OCI-M1 (cell line): ENCODE measurements around the gene ANKRD13B.

Experiments used
- DNase-seq: peaks from one replicate; lab custom pipeline; 2025; lab: John Stamatoyannopoulos, UW

ANKRD13B gene

GRCh38 chr17:29594519-29595090 is 1.7 kb downstream of the ANKRD13B start:
- DNase-seq = no peak

GRCh38 chr17:29595107-29595942 is 2.4 kb downstream of the ANKRD13B start:
- DNase-seq = no peak

- DNase-seq = no peak
Observed at GRCh38 chr17:29595943-29596774, 3.2 kb downstream of the ANKRD13B start.

GRCh38 chr17:29596811-29597210 is 3.9 kb downstream of the ANKRD13B start:
- DNase-seq = no peak

GRCh38 chr17:29597361-29598172 is 4.6 kb downstream of the ANKRD13B start:
- no peak for DNase-seq

GRCh38 chr17:29603109-29603674 is 10.3 kb downstream of the ANKRD13B start:
- no peak for DNase-seq

- DNase-seq = no peak
Observed at GRCh38 chr17:29607557-29608195, 14.7 kb downstream of the ANKRD13B start.

GRCh38 chr17:29608986-29609385 is 16.1 kb downstream of the ANKRD13B start:
- no peak for DNase-seq

GRCh38 chr17:29610395-29610794 is 17.5 kb downstream of the ANKRD13B start:
- DNase-seq = no peak

GRCh38 chr17:29611351-29612093 is 18.6 kb downstream of the ANKRD13B start:
- DNase-seq = no peak

- no peak for DNase-seq
Observed at GRCh38 chr17:29612094-29612403, 19.1 kb downstream of the ANKRD13B start.

- DNase-seq = no peak
Observed at GRCh38 chr17:29612404-29613280, 19.7 kb downstream of the ANKRD13B start.

GRCh38 chr17:29613352-29613837 is 20.5 kb downstream of the ANKRD13B start:
- DNase-seq = peak; percentile 98

GRCh38 chr17:29613856-29614255 is 20.9 kb downstream of the ANKRD13B start:
- DNase-seq = no peak

- DNase-seq = no peak
Observed at GRCh38 chr17:29614349-29615047, 21.6 kb downstream of the ANKRD13B start.

- peak; percentile 82 for DNase-seq
Observed at GRCh38 chr17:29615048-29615385, 22.1 kb downstream of the ANKRD13B start.

GRCh38 chr17:29615492-29616299 is 22.8 kb downstream of the ANKRD13B start:
- peak; percentile 97 for DNase-seq
